Duodenal mucosa (tissue), 2 donors: ENCODE data around the gene VSIG10L.

ENCODE experiments used
- H3K27ac ChIP-seq: one replicate; pipeline ENCODE4 v1.7.0; 2013; ENCODE audit warnings: low read depth, low read length
- H3K27me3 ChIP-seq, 2 donors: one replicate each; pipeline ENCODE4 v1.7.0; 2013; ENCODE audit warnings: low read length in 2 of 2, control low read depth in 1 of 2; ENCODE audit not compliant: insufficient read depth in 2 of 2, control insufficient read depth in 1 of 2
- H3K36me3 ChIP-seq, 2 donors: one replicate each; pipeline ENCODE4 v1.7.0; 2013; ENCODE audit warnings: low read length in 2 of 2, control low read depth in 1 of 2; ENCODE audit not compliant: insufficient read depth in 2 of 2, control insufficient read depth in 1 of 2
- H3K4me1 ChIP-seq, 2 donors: one replicate each; pipeline ENCODE4 v1.7.0; 2013; ENCODE audit warnings: low read length in 2 of 2, control low read depth in 1 of 2; ENCODE audit not compliant: insufficient read depth in 2 of 2, control insufficient read depth in 1 of 2
- H3K4me3 ChIP-seq, 2 donors: one replicate each; pipeline ENCODE4 v1.7.0; 2013; ENCODE audit warnings: low read length in 2 of 2, low read depth in 1 of 2
- H3K9ac ChIP-seq, 2 donors: one replicate each; pipeline ENCODE4 v1.7.0; 2013; ENCODE audit warnings: low read length in 2 of 2, low read depth in 1 of 2
- H3K9me3 ChIP-seq, 2 donors: one replicate each; pipeline ENCODE4 v1.7.0; 2013; ENCODE audit warnings: low read length in 2 of 2, control low read depth in 1 of 2; ENCODE audit not compliant: control insufficient read depth in 1 of 2

Gene VSIG10L

GRCh38 chr19:51341976-51342580 lies at the start of gene VSIG10L:
Gene VSIG10L, minus strand, starts transcription at chr19:51342139. Its CDS starts 15 bp downstream, at chr19:51342124.
- H3K36me3 ChIP-seq = peaks cover 0 to 25% of the 10 kb centered on the region in 2 donors
- H3K4me1 ChIP-seq = peaks cover 0 to 9% of the 10 kb centered on the region in 2 donors
- H3K4me3 ChIP-seq = no peak within 1 kb of the TSS
- no peaks in the 10 kb centered on the region for H3K27me3 ChIP-seq
- no peaks in the 10 kb centered on the region for H3K9me3 ChIP-seq
- no peak within 1 kb of the TSS for H3K27ac ChIP-seq
- H3K9ac ChIP-seq = no peak within 1 kb of the TSS

GRCh38 chr19:51391073-51391611 lies 49.2 kb upstream of the VSIG10L start:
- H3K4me3 ChIP-seq = no peak overlapping the region
- H3K36me3 ChIP-seq = no peaks in the 10 kb centered on the region
- peaks cover 16 to 17% of the 10 kb centered on the region in 2 donors for H3K4me1 ChIP-seq
- no peak overlapping the region for H3K9ac ChIP-seq
- H3K27me3 ChIP-seq = no peaks in the 10 kb centered on the region
- no peak overlapping the region for H3K27ac ChIP-seq
- H3K9me3 ChIP-seq = no peaks in the 10 kb centered on the region

- Histone ChIP-seq H3K9me3 (no peaks in the 10 kb centered on the region), H3K27ac (no peak overlapping the region), H3K4me3 (no peak overlapping the region), H3K27me3 (no peaks in the 10 kb centered on the region), H3K9ac (no peak overlapping the region), H3K4me1 (peaks cover 10 to 11% of the 10 kb centered on the region in 2 donors), H3K36me3 (no peaks in the 10 kb centered on the region)
These were observed 47.2 kb upstream of the VSIG10L start for GRCh38 chr19:51389143-51389542.

GRCh38 chr19:51387924-51388389 lies 46.0 kb upstream of the VSIG10L start, which contains the start of gene LIM2:
Gene LIM2, minus strand, starts transcription at chr19:51387974. Its CDS starts 531 bp downstream, at chr19:51387443.
- H3K27me3 ChIP-seq = no peaks in the 10 kb centered on the region
- no peak within 1 kb of the TSS for H3K9ac ChIP-seq
- no peak within 1 kb of the TSS for H3K27ac ChIP-seq
- no peaks in the 10 kb centered on the region for H3K9me3 ChIP-seq
- H3K4me1 ChIP-seq = peaks cover 6 to 7% of the 10 kb centered on the region in 2 donors
- no peak within 1 kb of the TSS for H3K4me3 ChIP-seq
- H3K36me3 ChIP-seq = no peaks in the 10 kb centered on the region

GRCh38 chr19:51386882-51387520 lies 45.1 kb upstream of the VSIG10L start:
- Histone ChIP-seq H3K27me3 (no peaks in the 10 kb centered on the region), H3K4me1 (peaks cover 6 to 7% of the 10 kb centered on the region in 2 donors), H3K27ac (no peak overlapping the region), H3K9me3 (no peaks in the 10 kb centered on the region), H3K4me3 (no peak overlapping the region), H3K9ac (no peak overlapping the region), H3K36me3 (no peaks in the 10 kb centered on the region)

GRCh38 chr19:51382004-51382403 lies 40.1 kb upstream of the VSIG10L start:
- H3K36me3 ChIP-seq = no peaks in the 10 kb centered on the region
- H3K9me3 ChIP-seq = peaks cover 0 to 5% of the 10 kb centered on the region in 2 donors

GRCh38 chr19:51380379-51380778 lies 38.4 kb upstream of the VSIG10L start:
- Histone ChIP-seq H3K9me3 (peaks cover 0 to 5% of the 10 kb centered on the region in 2 donors), H3K36me3 (no peaks in the 10 kb centered on the region), H3K4me1 (no peaks in the 10 kb centered on the region), H3K9ac (no peak overlapping the region), H3K27ac (no peak overlapping the region), H3K4me3 (no peak overlapping the region), H3K27me3 (no peaks in the 10 kb centered on the region)

More at GRCh38 chr19:51382004-51382403, 40.1 kb upstream of the VSIG10L start:
- no peak overlapping the region for H3K27ac ChIP-seq
- no peaks in the 10 kb centered on the region for H3K27me3 ChIP-seq
- H3K4me1 ChIP-seq = no peaks in the 10 kb centered on the region
- H3K4me3 ChIP-seq = no peak overlapping the region
- no peak overlapping the region for H3K9ac ChIP-seq

- Histone ChIP-seq H3K9me3 (peaks cover 0 to 5% of the 10 kb centered on the region in 2 donors), H3K27ac (no peak overlapping the region), H3K27me3 (no peaks in the 10 kb centered on the region), H3K4me3 (no peak overlapping the region), H3K36me3 (no peaks in the 10 kb centered on the region), H3K4me1 (no peaks in the 10 kb centered on the region), H3K9ac (no peak overlapping the region)
These were observed 35.5 kb upstream of the VSIG10L start for GRCh38 chr19:51377422-51377821.

GRCh38 chr19:51375504-51376221 lies 33.7 kb upstream of the VSIG10L start:
- Histone ChIP-seq H3K4me3 (no peak overlapping the region), H3K9ac (no peak overlapping the region), H3K9me3 (no peaks in the 10 kb centered on the region), H3K27ac (no peak overlapping the region), H3K36me3 (no peaks in the 10 kb centered on the region), H3K4me1 (no peaks in the 10 kb centered on the region), H3K27me3 (no peaks in the 10 kb centered on the region)
